Astrocyte of the cerebellum (primary cell): Measurements from ENCODE around the gene SF3A2.

Experiments
- DNase-seq: peaks from one replicate; pipeline ENCODE4 v3.0.0-alpha.2; 2011; ENCODE audit warnings: low read depth
- H3K4me3 ChIP-seq: 2 replicates; pipeline ENCODE4 v1.5.1; 2011; ENCODE audit warnings: mild to moderate bottlenecking, low read depth, low read length, moderate library complexity
- CTCF ChIP-seq: IDR thresholded peaks from 2 replicates; pipeline ENCODE4 v1.5.1; 2012; ENCODE audit warnings: low read length, low read depth, moderate library complexity, mild to moderate bottlenecking; ENCODE audit errors: missing control alignments
- in situ Hi-C: cut with HindIII; loops from 2 replicates; pipeline ENCODE4 v1.10.0; 2017; ENCODE audit warnings: low sequenced_read_pairs

Gene SF3A2

GRCh38 chr19:2268480-2268830 is 31.8 kb downstream of the SF3A2 start:
- in situ Hi-C loops = loop anchor here (10.0 kb wide), 1 partner anchor 56 kb away; the partner anchor contains the start of genes LSM7 and SPPL2B
- no peak for DNase-seq
- peak overlapping the region; percentile 99 for H3K4me3 ChIP-seq
- TF ChIP-seq CTCF = no peak

GRCh38 chr19:2268861-2269243 is 32.2 kb downstream of the SF3A2 start:
- in situ Hi-C loops = loop anchor here (10.0 kb wide), 1 partner anchor 56 kb away; the partner anchor contains the start of genes LSM7 and SPPL2B
- peak overlapping the region; percentile 99 for H3K4me3 ChIP-seq
- no peak for TF ChIP-seq CTCF
- DNase-seq = no peak

GRCh38 chr19:2269244-2270156 is 32.9 kb downstream of the SF3A2 start:
- H3K4me3 ChIP-seq = peak overlapping the region; percentile 99
- DNase-seq = peak; percentile 88
- no peak for TF ChIP-seq CTCF
- in situ Hi-C loops = loop anchor here (10.0 kb wide), 1 partner anchor 55 kb away; the partner anchor contains the start of genes LSM7 and SPPL2B

GRCh38 chr19:2270157-2270422 is 33.5 kb downstream of the SF3A2 start:
- in situ Hi-C loops = no loop called here
- peak overlapping the region; percentile 99 for H3K4me3 ChIP-seq
- no peak for DNase-seq

GRCh38 chr19:2270423-2271233 is 34.0 kb downstream of the SF3A2 start:
- in situ Hi-C loops = no loop called here
- no peak for TF ChIP-seq CTCF
- peak; percentile 40 for DNase-seq
- H3K4me3 ChIP-seq = peak overlapping the region; percentile 99

More at GRCh38 chr19:2270157-2270422, 33.5 kb downstream of the SF3A2 start:
- TF ChIP-seq CTCF = no peak

GRCh38 chr19:2271234-2272103 is 34.8 kb downstream of the SF3A2 start:
- DNase-seq = peak; percentile 44
- in situ Hi-C loops = no loop called here
- peak overlapping the region; percentile 99 for H3K4me3 ChIP-seq
- no peak for TF ChIP-seq CTCF
